ENCODE measurements around the gene TRIM67.

Gene TRIM67

GRCh38 chr1:231231511-231231910 lies 69.7 kb downstream of the TRIM67 start:
- Histone ChIP-seq H3K9me3 (no peaks in the 10 kb centered on the region), H3K36me3 (peaks cover 10% of the 10 kb centered on the region), H3K4me3 (ENCODE audit: low read depth, low read length) (no peak overlapping the region), H3K4me1 (no peaks in the 10 kb centered on the region), H3K27me3 (no peaks in the 10 kb centered on the region)
- DNase-seq = no peak
- no peak for TF ChIP-seq CTCF (IDR thresholded peaks at IDR 0.05; ENCODE audit: low read depth, low read length)

GRCh38 chr1:231232870-231233734 lies 71.2 kb downstream of the TRIM67 start:
- H3K27me3 ChIP-seq = no peaks in the 10 kb centered on the region
- DNase-seq = no peak
- H3K4me3 ChIP-seq (ENCODE audit: low read depth, low read length) = no peak overlapping the region
- peaks cover 9% of the 10 kb centered on the region for H3K36me3 ChIP-seq
- no peaks in the 10 kb centered on the region for H3K9me3 ChIP-seq
- no peak for TF ChIP-seq CTCF (IDR thresholded peaks at IDR 0.05; ENCODE audit: low read depth, low read length)
- H3K4me1 ChIP-seq = no peaks in the 10 kb centered on the region

- TF ChIP-seq CTCF (IDR thresholded peaks at IDR 0.05; ENCODE audit: low read depth, low read length) = no peak
- H3K4me1 ChIP-seq = no peaks in the 10 kb centered on the region
- H3K4me3 ChIP-seq (ENCODE audit: low read depth, low read length) = no peak overlapping the region
- DNase-seq = no peak
- no peaks in the 10 kb centered on the region for H3K27me3 ChIP-seq
- no peaks in the 10 kb centered on the region for H3K9me3 ChIP-seq
- peaks cover 8% of the 10 kb centered on the region; the same call in 1 of the 2 replicates for H3K36me3 ChIP-seq
These were observed 72.0 kb downstream of the TRIM67 start for GRCh38 chr1:231233735-231234417.

- no peaks in the 10 kb centered on the region for H3K9me3 ChIP-seq
- DNase-seq = no peak
- peaks cover 8% of the 10 kb centered on the region; the same call in 1 of the 2 replicates for H3K36me3 ChIP-seq
- no peak overlapping the region for H3K4me3 ChIP-seq (ENCODE audit: low read depth, low read length)
- no peaks in the 10 kb centered on the region for H3K27me3 ChIP-seq
- TF ChIP-seq CTCF (IDR thresholded peaks at IDR 0.05; ENCODE audit: low read depth, low read length) = no peak
- H3K4me1 ChIP-seq = no peaks in the 10 kb centered on the region
These were observed 72.6 kb downstream of the TRIM67 start for GRCh38 chr1:231234506-231234905.

GRCh38 chr1:231235526-231236207 lies 73.8 kb downstream of the TRIM67 start:
- no peaks in the 10 kb centered on the region for H3K27me3 ChIP-seq
- no peak for DNase-seq
- no peak overlapping the region for H3K4me3 ChIP-seq (ENCODE audit: low read depth, low read length)
- peaks cover 8% of the 10 kb centered on the region; the same call in 1 of the 2 replicates for H3K36me3 ChIP-seq
- no peak for TF ChIP-seq CTCF (IDR thresholded peaks at IDR 0.05; ENCODE audit: low read depth, low read length)
- no peaks in the 10 kb centered on the region for H3K9me3 ChIP-seq
- no peaks in the 10 kb centered on the region for H3K4me1 ChIP-seq

Measured in BE2C (cell line).